ENCODE measurements around the gene SDC3.

- no peak for TF ChIP-seq CTCF (IDR thresholded peaks at IDR 0.05)
- no peak for TF ChIP-seq POLR2A (IDR thresholded peaks at IDR 0.05)
These were observed 63.9 kb downstream of the SDC3 start for GRCh38 chr1:30844631-30845030.

Measured in heart left ventricle (tissue), 13 donors.